K562 (cell line): ENCODE results near the gene SH3BGRL3. TPM values are rescaled to one million over a fixed set of nuclear protein-coding genes. Genes with fewer than 3 reads are reported as not detected.

Source experiments
- ELF1 ChIP-seq: fragments of 200-800 bp; sonication (Bioruptor generic); IDR thresholded peaks from 2 replicates; pipeline ENCODE4 v1.6.1; 2016; ENCODE audit warnings: missing genetic modification characterization, missing compliant biosample characterization
- MAFF ChIP-seq: IDR thresholded peaks from 2 replicates; pipeline ENCODE4 v1.6.1; 2012; ENCODE audit warnings: low read length, improper control_type of control experiment
- MEF2D ChIP-seq: conservative IDR thresholded peaks from 2 replicates; pipeline ENCODE4 v1.6.1; 2016; ENCODE audit warnings: low read depth, missing genetic modification characterization, missing compliant biosample characterization
- MTA1 ChIP-seq: fragments of 450-650 bp; IDR thresholded peaks from 2 replicates; pipeline ENCODE4 v1.6.1; 2017; ENCODE audit warnings: borderline replicate concordance
- NR2C2 ChIP-seq, 2 experiments: fragments of 200-800 bp in 1 of 2; sonication (Bioruptor generic) in 1 of 2; sonication (generic) in 1 of 2; formaldehyde crosslinking in 1 of 2; IDR thresholded peaks; 2 replicates each; pipeline versions ENCODE4 v1.6.1 to v1.8.0; 2016 to 2022; ENCODE audit warnings: mild to moderate bottlenecking in 1 of 2, missing compliant biosample characterization in 1 of 2, missing genetic modification characterization in 1 of 2, missing genetic modification reagents in 1 of 2
- PATZ1 ChIP-seq: fragments of 250-450 bp; sonication (Bioruptor Pico); IDR thresholded peaks from 2 replicates; pipeline ENCODE4 v1.5.0; 2020; ENCODE audit warnings: mild to moderate bottlenecking, borderline replicate concordance
- PHF21A ChIP-seq: fragments of 450-650 bp; IDR thresholded peaks from 2 replicates; pipeline ENCODE4 v1.6.1; 2017; ENCODE audit warnings: low read depth, borderline replicate concordance
- PREB ChIP-seq: sonication (generic); formaldehyde crosslinking; IDR thresholded peaks from 2 replicates; pipeline ENCODE4 v1.8.1; 2023; ENCODE audit warnings: mild to moderate bottlenecking, missing genetic modification reagents
- RHOXF2B ChIP-seq: fragments of 250-450 bp; sonication (Bioruptor Pico); conservative IDR thresholded peaks from 2 replicates; pipeline ENCODE4 v1.5.1; 2021
- SMARCB1 ChIP-seq: IDR thresholded peaks from 2 replicates; pipeline ENCODE4 v1.6.1; 2011; ENCODE audit warnings: improper control_type of control experiment, low read depth; ENCODE audit not compliant: insufficient read length
- SMARCE1 ChIP-seq: fragments of 450-650 bp; IDR thresholded peaks from 2 replicates; pipeline ENCODE4 v1.7.1; 2016; ENCODE audit warnings: mild to moderate bottlenecking
- SREBF2 ChIP-seq: sonication (generic); formaldehyde crosslinking; IDR thresholded peaks from 2 replicates; pipeline ENCODE4 v1.4.0; 2020; ENCODE audit warnings: mild to moderate bottlenecking, missing genetic modification reagents
- SUPT5H ChIP-seq: fragments of 450-650 bp; IDR thresholded peaks from 2 replicates; pipeline ENCODE4 v1.6.1; 2016
- ZBTB5 ChIP-seq: fragments of 450-650 bp; IDR thresholded peaks from 2 replicates; pipeline ENCODE4 v1.6.1; 2017; ENCODE audit warnings: antibody characterized with exemption
- ZFP30 ChIP-seq: fragments of 250-450 bp; sonication (Bioruptor Pico); IDR thresholded peaks from 2 replicates; pipeline ENCODE4 v1.8.0; 2022; ENCODE audit warnings: moderate library complexity, mild to moderate bottlenecking, inconsistent platforms, borderline replicate concordance
- ZNF280A ChIP-seq: fragments of 450-650 bp; IDR thresholded peaks from 2 replicates; pipeline ENCODE4 v1.6.1; 2018; ENCODE audit warnings: mild to moderate bottlenecking, low read depth; ENCODE audit not compliant: partially characterized antibody
- ZNF507 ChIP-seq: conservative IDR thresholded peaks from 2 replicates; pipeline ENCODE4 v1.6.1; 2017; ENCODE audit warnings: missing genetic modification characterization, missing compliant biosample characterization
- ZNF655 ChIP-seq: fragments of 250-450 bp; sonication (Bioruptor Pico); IDR thresholded peaks from 2 replicates; pipeline ENCODE4 v1.5.0; 2021
- ZNF77 ChIP-seq: fragments of 250-450 bp; sonication (Bioruptor Pico); IDR thresholded peaks from 2 replicates; pipeline ENCODE4 v1.5.0; 2020
- ZNF778 ChIP-seq: fragments of 450-650 bp; formaldehyde crosslinking; IDR thresholded peaks from 2 replicates; pipeline ENCODE4 v1.4.0; 2020; ENCODE audit warnings: mild to moderate bottlenecking, moderate library complexity
- polyA plus RNA-seq, 8 experiments: library from polyadenylated mRNA; depleted of rRNA in 4 of 8; stranded (reverse) in 5 of 8; unstranded in 3 of 8; fragments of >200 nt; fragmentation: Nextera tagmentation in 2 of 8; fragmentation: Illumina TruSeq in 1 of 8; extraction: Ambion mirVana in 2 of 8; extraction: Trizol in 1 of 8; gene quantifications; 2 replicates each; pipeline versions ENCODE4 v1.2.1 to v1.2.3, GENCODE V29; 2011 to 2014; ENCODE audit warnings: inconsistent platforms in 1 of 8, missing spikeins in 1 of 8
- total RNA-seq, 7 experiments: library from RNA; depleted of rRNA in 6 of 7; stranded (reverse); fragments of >200 nt in 6 of 7; fragmentation: Illumina TruSeq in 2 of 7; extraction: Trizol in 2 of 7; gene quantifications; 2 replicates each; pipeline versions ENCODE4 v1.2.1 to v1.2.3, GENCODE V29; 2011 to 2021; ENCODE audit warnings: low replicate concordance in 1 of 7

The SH3BGRL3 gene
- total and polyA plus RNA-seq, 9 of the 15 experiments (the other 6 are each of a cell fraction or from before 2014, with no cell fraction given) = 30.3 to 140 (median 54.2) TPM

- TF ChIP-seq NR2C2 (CRISPR knock-in tag; IDR thresholded peaks at IDR 0.05) (no peak), NR2C2 (tag; IDR thresholded peaks at IDR 0.05) (peak; percentile 45; the same call in 1 of the 2 replicates), MTA1 (peak; percentile 76; the same call in 1 of the 2 replicates), RHOXF2B (CRISPR knock-in tag) (no peak), ZNF507 (no peak), MAFF (no peak), SMARCB1 (no peak), SMARCE1 (peak; percentile 87), PATZ1 (0 out of 2 replicates have a peak, but pooled peaks have one; percentile 25), ELF1 (0 out of 2 replicates have a peak, but pooled peaks have one; percentile 3), PREB (CRISPR knock-in tag) (no peak), ZNF280A (no peak), ZNF778 (no peak), ZNF77 (no peak), ZNF655 (no peak), SUPT5H (peak; percentile 18; the same call in 1 of the 2 replicates), ZFP30 (no peak), PHF21A (no peak), MEF2D (tag) (no peak), ZBTB5 (0 out of 2 replicates have a peak, but pooled peaks have one; percentile 21), SREBF2 (CRISPR knock-in tag) (peak; percentile 37; the same call in 1 of the 2 replicates)
Observed at GRCh38 chr1:26280333-26281042, 602 bp downstream of the SH3BGRL3 start (continued).
